Skin of body (tissue), 2 donors: ENCODE data around the gene RILPL1. TPM values are rescaled to one million over a fixed set of nuclear protein-coding genes. Genes with fewer than 3 reads are reported as not detected.
"Not testable (repeated sequence)": the region's sequence is repeated elsewhere in the genome, so short reads cannot be mapped to it uniquely, and the experiment has no call there.

Source experiments
- DNase-seq: peaks from one replicate; lab custom pipeline; 2025; lab: John Stamatoyannopoulos, UW
- total RNA-seq: library from RNA; depleted of rRNA; stranded (reverse); fragments of >200 nt; gene quantifications from one replicate; pipeline ENCODE4 v1.2.3, GENCODE V29; 2014

Gene RILPL1
- total RNA-seq: 7.9 TPM

GRCh38 chr12:123533672-123534643, at the start of gene RILPL1:
TSS of gene RILPL1 (minus strand) at chr12:123533719. CDS start at chr12:123533482, 237 bp downstream.
- peak; percentile 34 for DNase-seq

- DNase-seq: no peak
Measured at GRCh38 chr12:123580772-123581171, 47.3 kb upstream of the RILPL1 start.

GRCh38 chr12:123578829-123579228, 45.3 kb upstream of the RILPL1 start:
- not testable (repeated sequence) for DNase-seq

- DNase-seq: no peak
Measured at GRCh38 chr12:123578243-123578642, 44.7 kb upstream of the RILPL1 start.

- no peak for DNase-seq
Measured at GRCh38 chr12:123576611-123577010, 43.1 kb upstream of the RILPL1 start.

GRCh38 chr12:123573870-123574269, 40.4 kb upstream of the RILPL1 start:
- no peak for DNase-seq

- no peak for DNase-seq
Measured at GRCh38 chr12:123572391-123572790, 38.9 kb upstream of the RILPL1 start.

GRCh38 chr12:123571343-123571813, 37.9 kb upstream of the RILPL1 start:
- no peak for DNase-seq

GRCh38 chr12:123559468-123559867, 25.9 kb upstream of the RILPL1 start:
- no peak for DNase-seq

GRCh38 chr12:123558487-123558886, 25.0 kb upstream of the RILPL1 start:
- not testable (repeated sequence) for DNase-seq

- not testable (repeated sequence) for DNase-seq
Measured at GRCh38 chr12:123554843-123555242, 21.3 kb upstream of the RILPL1 start.

- DNase-seq: not testable (repeated sequence)
Measured at GRCh38 chr12:123554136-123554535, 20.6 kb upstream of the RILPL1 start.

GRCh38 chr12:123550700-123551099, 17.2 kb upstream of the RILPL1 start:
- DNase-seq: no peak

- DNase-seq: no peak
Measured at GRCh38 chr12:123548107-123548506, 14.6 kb upstream of the RILPL1 start.

- DNase-seq: no peak
Measured at GRCh38 chr12:123546281-123546680, 12.8 kb upstream of the RILPL1 start.

- DNase-seq: no peak
Measured at GRCh38 chr12:123543541-123543940, 10.0 kb upstream of the RILPL1 start.

- no peak for DNase-seq
Measured at GRCh38 chr12:123540899-123541662, 7.6 kb upstream of the RILPL1 start.

- DNase-seq: not testable (repeated sequence)
Measured at GRCh38 chr12:123535952-123536351, 2.4 kb upstream of the RILPL1 start.

- DNase-seq: no peak
Measured at GRCh38 chr12:123532808-123533649, 490 bp downstream of the RILPL1 start.

GRCh38 chr12:123532019-123532418, 1.5 kb downstream of the RILPL1 start:
- no peak for DNase-seq

GRCh38 chr12:123531091-123531490, 2.4 kb downstream of the RILPL1 start:
- no peak for DNase-seq
